Subcutaneous adipose tissue (tissue), 4 donors: ENCODE measurements around the gene C6orf15. TPM values are rescaled to one million over a fixed set of nuclear protein-coding genes. Genes with fewer than 3 reads are reported as not detected.

Experiments used
- total RNA-seq, 4 donors: library from RNA; depleted of rRNA; stranded (reverse); fragments of >200 nt; gene quantifications; one replicate each; pipeline ENCODE4 v1.1.0, GENCODE V29; 2016
- TF ChIP-seq, protein P1 (sequence below): fragments of 450-650 bp; IDR thresholded peaks from one replicate; pipeline ENCODE4 v1.5.1; 2016; ENCODE audit warnings: low read depth, mild to moderate bottlenecking, control low read depth, antibody characterized with exemption, moderate library complexity

C6orf15 gene
- total RNA-seq, 4 donors from 2014 or later, result not detected

- TF ChIP-seq, protein P1, sequence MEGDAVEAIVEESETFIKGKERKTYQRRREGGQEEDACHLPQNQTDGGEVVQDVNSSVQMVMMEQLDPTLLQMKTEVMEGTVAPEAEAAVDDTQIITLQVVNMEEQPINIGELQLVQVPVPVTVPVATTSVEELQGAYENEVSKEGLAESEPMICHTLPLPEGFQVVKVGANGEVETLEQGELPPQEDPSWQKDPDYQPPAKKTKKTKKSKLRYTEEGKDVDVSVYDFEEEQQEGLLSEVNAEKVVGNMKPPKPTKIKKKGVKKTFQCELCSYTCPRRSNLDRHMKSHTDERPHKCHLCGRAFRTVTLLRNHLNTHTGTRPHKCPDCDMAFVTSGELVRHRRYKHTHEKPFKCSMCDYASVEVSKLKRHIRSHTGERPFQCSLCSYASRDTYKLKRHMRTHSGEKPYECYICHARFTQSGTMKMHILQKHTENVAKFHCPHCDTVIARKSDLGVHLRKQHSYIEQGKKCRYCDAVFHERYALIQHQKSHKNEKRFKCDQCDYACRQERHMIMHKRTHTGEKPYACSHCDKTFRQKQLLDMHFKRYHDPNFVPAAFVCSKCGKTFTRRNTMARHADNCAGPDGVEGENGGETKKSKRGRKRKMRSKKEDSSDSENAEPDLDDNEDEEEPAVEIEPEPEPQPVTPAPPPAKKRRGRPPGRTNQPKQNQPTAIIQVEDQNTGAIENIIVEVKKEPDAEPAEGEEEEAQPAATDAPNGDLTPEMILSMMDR, result no peak
These were observed 8.9 kb upstream of the C6orf15 start for GRCh38 chr6:31121131-31121790.

DNA sequence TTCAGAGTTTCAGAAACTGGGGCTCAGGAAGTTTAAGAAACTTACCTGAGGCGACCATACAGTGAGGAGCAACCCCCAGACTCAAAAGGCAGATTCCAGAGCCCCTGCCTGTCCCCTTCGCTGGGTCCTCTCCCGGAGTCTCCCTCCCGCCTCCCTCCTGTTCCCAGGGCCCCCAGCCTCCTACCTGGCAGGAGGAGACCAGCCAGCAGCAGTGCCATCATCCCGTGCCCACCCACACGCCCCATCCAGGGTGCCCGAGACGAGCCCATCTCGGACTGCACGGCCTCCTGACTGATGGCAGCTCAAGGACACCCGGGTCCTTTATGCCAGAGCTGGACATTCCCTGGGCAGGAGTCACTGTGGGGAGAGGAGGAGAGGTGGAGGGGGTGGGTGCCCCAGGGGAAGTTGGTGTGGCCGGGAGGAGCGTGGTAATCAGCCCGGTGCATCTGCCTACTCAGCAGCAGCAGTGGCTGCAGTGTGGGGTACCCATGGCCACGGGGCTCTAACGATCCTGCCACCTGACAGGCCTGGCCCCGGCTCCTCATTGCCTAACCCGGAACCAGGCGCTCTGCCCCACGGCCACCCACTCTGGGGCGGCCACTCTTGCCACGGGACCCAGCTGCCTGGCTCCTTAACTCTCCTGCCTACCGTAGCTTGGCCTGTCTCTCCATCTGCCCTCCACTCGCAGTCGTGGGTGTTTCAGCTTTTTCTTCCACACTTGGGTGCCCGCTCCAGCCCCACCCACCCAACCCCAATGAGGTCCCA is 8.0 kb upstream of the C6orf15 start, which contains the start of gene CDSN:
CDSN (minus strand) TSS at position 296 of the 765 bp plus-strand sequence; CDS start at position 269, 27 bp downstream.
- TF ChIP-seq, protein P1, result no peak

GRCh38 chr6:31118178-31118577 is 5.8 kb upstream of the C6orf15 start:
- TF ChIP-seq, protein P1, result no peak

GRCh38 chr6:31116661-31117385 is 4.4 kb upstream of the C6orf15 start:
- TF ChIP-seq, protein P1, result no peak

DNA sequence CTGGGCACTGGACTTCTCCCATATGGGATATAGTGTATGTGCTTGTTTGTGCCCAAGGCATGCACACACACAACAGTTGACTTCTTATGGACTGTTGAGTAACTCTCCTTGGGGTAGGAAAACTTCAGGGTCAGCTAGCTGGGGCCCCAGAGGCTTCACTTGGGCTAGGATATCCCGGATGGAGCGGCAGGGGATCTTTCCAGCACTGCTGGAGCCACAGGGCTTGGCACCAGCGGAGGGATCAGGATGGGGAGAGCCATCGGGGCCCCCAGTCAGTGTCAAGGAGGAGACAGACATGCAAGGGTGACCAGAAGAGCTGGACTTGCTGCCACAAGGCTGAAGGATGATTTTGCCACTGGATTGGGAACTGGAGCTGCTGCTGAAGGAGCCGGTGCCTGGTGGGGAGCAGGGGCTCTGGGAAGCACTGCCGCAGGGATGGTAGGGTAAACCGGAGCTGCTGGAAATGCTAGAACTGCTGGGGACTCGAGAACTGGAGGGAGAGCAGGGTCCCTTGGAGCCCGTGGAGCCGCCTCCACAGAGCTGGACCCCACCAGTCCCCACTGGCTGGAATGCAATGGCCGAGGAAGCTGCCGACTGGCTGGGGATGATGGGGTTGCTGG is 3.7 kb upstream of the C6orf15 start:
- TF ChIP-seq, protein P1, result no peak

GRCh38 chr6:31114970-31115849 is 2.8 kb upstream of the C6orf15 start:
- TF ChIP-seq, protein P1, result no peak
